Body of pancreas (tissue), 4 donors: ENCODE results near the gene SPATA2. TPM values are rescaled to one million over a fixed set of nuclear protein-coding genes. Genes with fewer than 3 reads are reported as not detected.
"Not testable (repeated sequence)": the region's sequence is repeated elsewhere in the genome, so short reads cannot be mapped to it uniquely, and the experiment has no call there.

Experiments
- ATAC-seq: fragments of 150-250 bp; one replicate; pipeline ENCODE4 v1.9.1; 2016
- DNase-seq, 4 donors: peaks; one replicate each; pipeline ENCODE4 v3.0.0-alpha.2; 2019
- H3K27ac ChIP-seq, 4 donors: fragments of 200-600 bp; sonication (generic); 1 replicate in 3 of 4; 2 replicates in 1 of 4; pipeline versions ENCODE4 v1.5.1 to v1.6.1; 2016 to 2019; ENCODE audit warnings: mild to moderate bottlenecking in 1 of 4, mixed read lengths in 1 of 4, moderate library complexity in 1 of 4
- H3K27me3 ChIP-seq, 2 donors: fragments of 200-600 bp; sonication (generic); one replicate each; pipeline ENCODE4 v1.6.0; 2016; ENCODE audit warnings: mild to moderate bottlenecking in 1 of 2
- H3K36me3 ChIP-seq, 2 donors: fragments of 200-600 bp; sonication (generic); replicated peaks in 1 of 2; 2 replicates each; pipeline ENCODE4 v1.5.1; 2016; ENCODE audit warnings: low read depth in 2 of 2; ENCODE audit not compliant: insufficient read depth in 1 of 2
- H3K4me1 ChIP-seq: fragments of 200-600 bp; sonication (generic); one replicate; pipeline ENCODE4 v1.6.0; 2016
- H3K4me3 ChIP-seq, 2 donors: fragments of 200-600 bp; sonication (generic); 1 replicate in 1 of 2; 2 replicates in 1 of 2; pipeline ENCODE4 v1.5.1; 2016 to 2019
- H3K9me3 ChIP-seq, 3 donors: fragments of 200-600 bp; sonication (generic); 1 replicate in 2 of 3; 2 replicates in 1 of 3; pipeline ENCODE4 v1.5.1; 2016
- POLR2A ChIP-seq, 3 donors: fragments of 450-650 bp; IDR thresholded peaks; one replicate each; pipeline ENCODE4 v1.6.1; 2016; ENCODE audit warnings: antibody characterized with exemption in 3 of 3, mild to moderate bottlenecking in 2 of 3
- WGBS, 2 donors: methylation state at CpG; one replicate each; pipeline ENCODE4 v1.1.5; 2017; 5-methylcytosine and 5-hydroxymethylcytosine counted together
- intact Hi-C: fragments of 100-400 bp; cut with DNase I; formaldehyde crosslinking; loops from one replicate; pipeline ENCODE4 v1.15.1; 2023
- total RNA-seq, 2 donors: library from RNA; depleted of rRNA; stranded (reverse); fragments of >200 nt; gene quantifications; one replicate each; pipeline ENCODE4 v1.1.0, GENCODE V29; 2016
- TF ChIP-seq, protein P1 (sequence below), 7 experiments: fragments of 450-650 bp in 4 of 7; fragments of 200-600 bp in 3 of 7; sonication (generic) in 3 of 7; IDR thresholded peaks; one replicate each; pipeline ENCODE4 v1.5.1; 2016 to 2019; ENCODE audit warnings: antibody characterized with exemption in 7 of 7

SPATA2 gene, protein sequence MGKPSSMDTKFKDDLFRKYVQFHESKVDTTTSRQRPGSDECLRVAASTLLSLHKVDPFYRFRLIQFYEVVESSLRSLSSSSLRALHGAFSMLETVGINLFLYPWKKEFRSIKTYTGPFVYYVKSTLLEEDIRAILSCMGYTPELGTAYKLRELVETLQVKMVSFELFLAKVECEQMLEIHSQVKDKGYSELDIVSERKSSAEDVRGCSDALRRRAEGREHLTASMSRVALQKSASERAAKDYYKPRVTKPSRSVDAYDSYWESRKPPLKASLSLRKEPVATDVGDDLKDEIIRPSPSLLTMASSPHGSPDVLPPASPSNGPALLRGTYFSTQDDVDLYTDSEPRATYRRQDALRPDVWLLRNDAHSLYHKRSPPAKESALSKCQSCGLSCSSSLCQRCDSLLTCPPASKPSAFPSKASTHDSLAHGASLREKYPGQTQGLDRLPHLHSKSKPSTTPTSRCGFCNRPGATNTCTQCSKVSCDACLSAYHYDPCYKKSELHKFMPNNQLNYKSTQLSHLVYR
- total RNA-seq = 1 to 10 TPM; 3.9 to 7.3 TPM

DNA sequence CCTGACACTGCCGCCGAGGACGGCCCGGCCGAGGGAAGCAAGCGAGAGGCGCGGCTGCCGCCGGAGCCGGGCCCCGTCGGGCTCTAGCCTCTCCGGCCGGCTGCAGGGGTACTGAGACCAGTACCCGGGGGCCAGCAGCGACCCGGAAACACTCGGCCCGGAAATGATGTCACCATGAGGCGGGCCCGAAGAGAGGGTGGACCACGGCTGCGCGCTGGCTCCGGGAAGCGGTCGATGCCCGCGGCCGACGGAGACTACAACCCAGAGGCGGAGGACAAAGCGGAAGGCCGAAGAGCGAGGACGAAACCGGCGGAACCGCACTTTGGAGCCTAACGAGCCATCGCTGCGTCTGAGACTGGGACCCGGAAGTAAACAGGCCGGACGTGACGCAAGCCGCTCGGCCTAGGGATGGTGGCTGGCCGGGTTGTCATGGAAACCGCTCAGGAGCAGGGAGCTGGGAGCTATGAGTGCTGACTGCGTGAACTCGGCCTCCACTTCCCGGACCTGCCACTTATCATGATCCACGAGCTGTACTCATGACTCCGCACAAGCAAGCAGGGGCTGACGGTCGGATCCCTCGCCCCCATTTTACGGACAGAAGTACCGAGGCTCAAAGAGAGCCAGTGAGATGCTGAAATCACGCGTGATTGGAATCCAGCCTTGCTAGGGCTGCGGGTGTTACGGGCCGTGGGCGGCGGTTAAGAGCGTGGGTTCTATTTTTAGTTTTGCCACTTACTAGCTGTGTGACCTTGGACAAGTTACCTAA, at the start of gene SPATA2:
Gene SPATA2 (minus strand): TSS at position 150 of the 766 bp plus-strand sequence. CDS start 7,039 bp downstream, outside the sequence.
- TF ChIP-seq, protein P1, sequence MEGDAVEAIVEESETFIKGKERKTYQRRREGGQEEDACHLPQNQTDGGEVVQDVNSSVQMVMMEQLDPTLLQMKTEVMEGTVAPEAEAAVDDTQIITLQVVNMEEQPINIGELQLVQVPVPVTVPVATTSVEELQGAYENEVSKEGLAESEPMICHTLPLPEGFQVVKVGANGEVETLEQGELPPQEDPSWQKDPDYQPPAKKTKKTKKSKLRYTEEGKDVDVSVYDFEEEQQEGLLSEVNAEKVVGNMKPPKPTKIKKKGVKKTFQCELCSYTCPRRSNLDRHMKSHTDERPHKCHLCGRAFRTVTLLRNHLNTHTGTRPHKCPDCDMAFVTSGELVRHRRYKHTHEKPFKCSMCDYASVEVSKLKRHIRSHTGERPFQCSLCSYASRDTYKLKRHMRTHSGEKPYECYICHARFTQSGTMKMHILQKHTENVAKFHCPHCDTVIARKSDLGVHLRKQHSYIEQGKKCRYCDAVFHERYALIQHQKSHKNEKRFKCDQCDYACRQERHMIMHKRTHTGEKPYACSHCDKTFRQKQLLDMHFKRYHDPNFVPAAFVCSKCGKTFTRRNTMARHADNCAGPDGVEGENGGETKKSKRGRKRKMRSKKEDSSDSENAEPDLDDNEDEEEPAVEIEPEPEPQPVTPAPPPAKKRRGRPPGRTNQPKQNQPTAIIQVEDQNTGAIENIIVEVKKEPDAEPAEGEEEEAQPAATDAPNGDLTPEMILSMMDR (IDR thresholded peaks at IDR 0.05) = no peak
- TF ChIP-seq POLR2A (IDR thresholded peaks at IDR 0.05) = peak; percentile 56 to 86 (median 83)
- intact Hi-C loops = no loop called here
- DNase-seq = peak; percentile 97 to 99 (median 98)
- 0 to 1% methylated on average over 25 to 68 of the region's 69 CpGs for WGBS, 2 donors
- peak within 1 kb of the TSS; percentile 86 to 99 for H3K4me3 ChIP-seq
- peak within 1 kb of the TSS; percentile 96 to 99 (median 97) for H3K27ac ChIP-seq
- H3K27me3 ChIP-seq = no peaks in the 10 kb centered on the region
- ATAC-seq = peak; percentile 87
- H3K4me1 ChIP-seq = peaks cover 42% of the 10 kb centered on the region
- H3K36me3 ChIP-seq = no peaks in the 10 kb centered on the region
- no peaks in the 10 kb centered on the region for H3K9me3 ChIP-seq

DNA sequence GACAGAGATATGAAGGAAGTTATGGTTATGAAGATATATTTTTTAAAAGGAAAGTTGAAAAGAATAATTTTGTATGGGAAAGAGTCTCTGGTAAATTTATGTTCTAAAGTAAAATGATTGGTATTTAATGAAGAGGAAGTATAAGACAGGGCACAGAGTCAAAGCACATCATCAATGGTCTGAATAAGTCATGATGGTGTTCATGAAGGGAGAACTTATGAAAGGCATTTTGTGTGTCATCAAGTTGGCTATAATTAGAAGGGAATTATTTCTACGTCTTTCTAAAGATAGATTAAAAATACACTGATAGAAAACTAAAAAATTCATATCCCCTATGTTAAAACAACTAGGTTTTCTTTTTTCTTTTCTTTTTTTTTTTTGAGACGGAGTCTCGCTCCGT, 46.1 kb upstream of the SPATA2 start:
- Histone ChIP-seq H3K27me3 (no peaks in the 10 kb centered on the region), H3K4me3 (no peak overlapping the region), H3K4me1 (peaks cover 19% of the 10 kb centered on the region), H3K27ac (no peak overlapping the region), H3K36me3 (peaks cover 0 to 2% of the 10 kb centered on the region in 2 donors), H3K9me3 (no peaks in the 10 kb centered on the region)
- no peak for DNase-seq
- no peak for ATAC-seq
- no peak for TF ChIP-seq POLR2A (IDR thresholded peaks at IDR 0.05)
- TF ChIP-seq, protein P1 (IDR thresholded peaks at IDR 0.05) = no peak
- intact Hi-C loops = no loop called here
- 84 to 86% methylated on average over 4 of the region's 4 CpGs for WGBS, 2 donors

DNA sequence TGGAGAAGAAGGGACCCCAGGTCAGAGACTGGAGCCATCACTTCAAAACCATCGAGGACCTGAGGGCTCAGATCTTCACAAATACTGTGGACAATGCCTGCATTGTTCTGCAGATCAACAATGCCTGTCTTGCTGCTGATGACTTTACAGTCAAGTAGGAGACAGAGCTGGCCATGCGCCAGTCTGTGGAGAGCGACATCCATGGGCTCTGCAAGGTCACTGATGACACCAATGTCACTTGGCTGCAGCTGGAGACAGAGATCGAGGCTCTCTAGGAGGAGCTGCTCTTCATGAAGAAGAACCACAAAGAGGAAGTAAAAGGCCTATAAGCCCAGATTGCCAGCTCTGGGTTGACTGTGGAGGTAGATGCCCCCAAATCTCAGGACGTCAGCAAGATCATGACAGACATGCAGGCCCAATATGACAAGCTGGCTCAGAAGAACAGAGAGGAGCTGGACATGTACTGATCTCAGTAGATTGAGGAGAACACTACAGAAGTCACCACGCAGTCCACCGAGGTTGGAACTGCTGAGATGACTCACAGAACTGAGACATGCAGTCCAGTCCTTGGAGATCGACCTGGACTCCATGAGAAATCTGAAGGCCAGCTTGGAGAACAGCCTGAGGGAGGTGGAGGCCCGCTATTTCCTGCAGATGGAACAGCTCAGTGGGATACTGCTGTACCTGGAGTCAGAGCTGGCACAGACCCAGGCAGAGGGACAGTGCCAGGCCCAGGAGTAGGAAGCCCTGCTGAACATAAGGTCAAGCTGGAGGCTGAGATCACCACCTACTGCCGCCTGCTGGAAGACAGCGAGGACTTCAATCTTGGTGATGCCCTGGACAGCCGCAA, 42.0 kb upstream of the SPATA2 start:
- H3K36me3 ChIP-seq = peaks cover 0 to 19% of the 10 kb centered on the region in 2 donors
- H3K27me3 ChIP-seq, intact Hi-C loops, H3K9me3 ChIP-seq, H3K4me1 ChIP-seq, ATAC-seq, H3K27ac ChIP-seq, H3K4me3 ChIP-seq: not testable (repeated sequence)
- DNase-seq = peak; percentile 33 to 67 (median 55)
- 78% methylated on average over 12 of the region's 12 CpGs for WGBS, 2 donors

DNA sequence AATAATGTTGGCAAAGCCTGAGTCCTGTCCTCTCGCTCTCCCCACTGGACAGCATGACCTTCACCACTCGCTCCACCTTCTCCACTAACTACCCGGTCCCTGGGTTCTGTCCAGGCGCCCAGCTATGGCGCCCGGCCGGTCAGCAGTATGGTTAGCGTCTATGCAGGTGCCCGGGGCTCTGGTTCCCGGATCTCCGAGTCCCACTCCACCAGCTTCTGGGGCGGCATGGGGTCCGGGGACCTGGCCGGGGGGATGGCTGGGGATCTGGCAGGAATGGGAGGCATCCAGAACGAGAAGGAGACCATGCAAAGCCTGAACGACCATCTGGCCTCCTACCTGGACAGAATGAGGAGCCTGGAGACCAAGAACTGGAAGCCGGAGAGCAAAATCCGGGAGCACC, 41.4 kb upstream of the SPATA2 start:
- TF ChIP-seq, protein P1 (IDR thresholded peaks at IDR 0.05) = no peak
- no peak for TF ChIP-seq POLR2A (IDR thresholded peaks at IDR 0.05)
- Histone ChIP-seq H3K36me3 (peaks cover under 1 to 26% of the 10 kb centered on the region in 2 donors), H3K4me1 (no peaks in the 10 kb centered on the region), H3K4me3 (no peak overlapping the region), H3K9me3 (no peaks in the 10 kb centered on the region), H3K27me3 (no peaks in the 10 kb centered on the region), H3K27ac (no peak overlapping the region)
- 91% methylated on average over 17 to 18 of the region's 18 CpGs for WGBS, 2 donors
- intact Hi-C loops = no loop called here
- no peak for DNase-seq
- no peak for ATAC-seq

DNA sequence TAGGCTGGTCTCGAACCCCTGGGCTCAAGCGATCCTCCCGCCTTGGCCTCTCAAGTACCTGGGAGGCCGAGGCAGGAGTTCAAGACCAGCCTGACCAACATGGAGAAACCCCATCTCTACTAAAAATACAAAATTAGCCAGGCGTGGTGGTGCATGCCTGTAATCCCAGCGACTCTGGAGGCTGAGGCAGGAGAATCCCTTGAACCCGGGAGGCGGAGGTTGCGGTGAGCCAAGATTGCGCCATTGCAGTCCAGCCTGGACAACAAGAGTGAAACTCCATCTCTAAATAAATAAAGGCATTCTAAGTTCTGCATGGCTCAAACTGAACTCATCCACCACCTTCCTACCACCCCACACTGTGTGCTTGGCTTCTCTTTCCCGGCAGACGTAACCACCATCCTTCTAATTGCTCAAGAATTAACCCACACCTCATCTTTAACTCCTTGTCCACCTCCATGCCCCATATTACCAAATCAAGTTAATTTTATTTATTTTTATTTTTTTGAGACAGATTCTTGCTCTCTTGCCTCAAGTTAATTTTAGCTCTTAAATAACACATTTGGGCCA, 40.6 kb upstream of the SPATA2 start:
- intact Hi-C loops = not testable (repeated sequence)

More for the DNA sequence above, 40.6 kb upstream of the SPATA2 start:
- H3K36me3 ChIP-seq = peaks cover 9 to 30% of the 10 kb centered on the region in 2 donors
- not testable (repeated sequence) for DNase-seq, H3K27me3 ChIP-seq, H3K4me3 ChIP-seq, ATAC-seq, H3K9me3 ChIP-seq, H3K4me1 ChIP-seq, H3K27ac ChIP-seq
- WGBS, 2 donors = 87 to 92% methylated on average over 10 to 12 of the region's 12 CpGs
